H54 (cell line): ENCODE results near the gene RIPK3.
"Not testable (repeated sequence)": the region's sequence is repeated elsewhere in the genome, so short reads cannot be mapped to it uniquely, and the experiment has no call there.

ENCODE experiments used
- DNase-seq: peaks from one replicate; pipeline ENCODE4 v3.0.0; 2011; ENCODE audit warnings: low spot score, mixed read lengths; ENCODE audit not compliant: insufficient read length
- FAIRE-seq: peaks from 3 replicates; lab custom pipeline; 2011; peaks lifted over from hg19 to GRCh38; lab: Jason Lieb, UNC
- POLR2A ChIP-seq: IDR thresholded peaks from 2 replicates; pipeline ENCODE4 v1.6.1; 2011; ENCODE audit warnings: low read depth, mild to moderate bottlenecking, low read length

The RIPK3 gene

GRCh38 chr14:24365600-24366412, 26.0 kb upstream of the RIPK3 start:
- no peak for TF ChIP-seq POLR2A
- FAIRE-seq = no peak
- no peak for DNase-seq

- no peak for TF ChIP-seq POLR2A
- DNase-seq (no peak), FAIRE-seq (no peak)
These were observed 25.1 kb upstream of the RIPK3 start for GRCh38 chr14:24364841-24365240.

- TF ChIP-seq POLR2A = no peak
- FAIRE-seq (no peak), DNase-seq (no peak)
These were observed 23.6 kb upstream of the RIPK3 start for GRCh38 chr14:24363401-24363800.

- FAIRE-seq (no peak), DNase-seq (no peak)
- TF ChIP-seq POLR2A = no peak
These were observed 22.6 kb upstream of the RIPK3 start for GRCh38 chr14:24362241-24362960.

- no peak for TF ChIP-seq POLR2A
- no peak for DNase-seq
These were observed 21.5 kb upstream of the RIPK3 start for GRCh38 chr14:24361326-24361725.

GRCh38 chr14:24360281-24360680, 20.5 kb upstream of the RIPK3 start:
- FAIRE-seq = no peak
- no peak for DNase-seq
- no peak for TF ChIP-seq POLR2A

More at GRCh38 chr14:24361326-24361725, 21.5 kb upstream of the RIPK3 start:
- no peak for FAIRE-seq

GRCh38 chr14:24356208-24356607, 16.4 kb upstream of the RIPK3 start:
- no peak for TF ChIP-seq POLR2A
- DNase-seq (no peak), FAIRE-seq (no peak)

GRCh38 chr14:24355009-24355408, 15.2 kb upstream of the RIPK3 start:
- FAIRE-seq = no peak
- TF ChIP-seq POLR2A = no peak
- DNase-seq = no peak

- not testable (repeated sequence) for DNase-seq, FAIRE-seq
These were observed 14.7 kb upstream of the RIPK3 start for GRCh38 chr14:24354482-24354825.

GRCh38 chr14:24353559-24354481, 14.0 kb upstream of the RIPK3 start:
- FAIRE-seq = no peak
- no peak for TF ChIP-seq POLR2A
- DNase-seq = no peak

GRCh38 chr14:24351517-24351916, 11.7 kb upstream of the RIPK3 start:
- TF ChIP-seq POLR2A = no peak
- FAIRE-seq = no peak
- DNase-seq = no peak

GRCh38 chr14:24349742-24350141, 10.0 kb upstream of the RIPK3 start:
- no peak for TF ChIP-seq POLR2A
- DNase-seq (no peak), FAIRE-seq (no peak)

- no peak for TF ChIP-seq POLR2A
- no peak for DNase-seq
- FAIRE-seq = no peak
These were observed 8.4 kb upstream of the RIPK3 start for GRCh38 chr14:24348186-24348585.

GRCh38 chr14:24347134-24347533, 7.3 kb upstream of the RIPK3 start:
- no peak for FAIRE-seq

More at GRCh38 chr14:24347134-24347533, 7.3 kb upstream of the RIPK3 start:
- no peak for DNase-seq
- no peak for TF ChIP-seq POLR2A
